HG03060 (cell line): ENCODE measurements around the gene UBE2D3.

Source experiments
- ATAC-seq: cut with Tn5 transposase; IDR thresholded peaks from one replicate; pipeline ENCODE4 v1.9.1; 2021; ENCODE audit warnings: low read depth, moderate number of reproducible peaks; ENCODE audit not compliant: unreplicated experiment

Gene UBE2D3

DNA sequence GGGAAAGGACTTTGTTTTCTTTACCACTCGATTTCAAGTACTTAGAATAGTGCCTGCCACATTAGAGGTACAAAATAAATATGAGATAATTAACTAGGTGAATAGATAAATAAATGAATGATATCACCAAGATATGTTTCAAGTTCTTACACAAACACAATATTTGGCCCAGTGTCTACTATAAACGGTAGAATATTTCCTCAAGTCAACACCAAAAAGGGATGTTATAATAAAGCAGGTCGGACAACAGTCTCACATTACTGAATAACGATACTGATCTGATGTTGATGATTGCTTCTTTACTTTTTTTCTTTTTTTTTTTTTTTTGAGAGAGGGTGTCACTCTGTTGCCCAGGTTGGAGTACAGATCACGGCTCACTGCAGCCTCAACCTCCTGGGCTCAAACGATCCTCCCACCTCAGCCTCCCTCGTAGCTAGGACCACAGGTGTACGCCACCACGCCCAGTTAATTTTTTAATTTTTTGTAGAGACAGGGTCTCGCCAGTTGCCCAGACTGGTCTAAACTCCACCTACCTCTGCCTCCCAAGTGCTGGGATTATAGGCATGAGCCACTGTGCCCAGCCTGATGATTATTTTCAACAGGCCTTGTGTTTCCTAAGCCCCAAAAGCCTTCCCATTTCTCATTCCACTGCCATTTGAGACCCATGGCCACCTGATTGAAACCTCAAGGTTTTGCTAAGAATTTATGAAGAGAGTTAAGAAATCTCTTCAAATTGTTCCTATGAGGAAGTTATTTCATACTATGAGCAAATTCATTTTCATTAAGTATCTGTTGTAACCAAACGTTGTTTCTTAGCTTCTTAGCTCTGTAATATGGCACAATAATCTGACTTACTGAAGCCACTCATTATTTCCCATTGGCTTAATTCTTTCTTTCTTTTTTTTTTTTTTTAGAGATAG lies 68.8 kb downstream of the UBE2D3 start:
- ATAC-seq: no peak

DNA sequence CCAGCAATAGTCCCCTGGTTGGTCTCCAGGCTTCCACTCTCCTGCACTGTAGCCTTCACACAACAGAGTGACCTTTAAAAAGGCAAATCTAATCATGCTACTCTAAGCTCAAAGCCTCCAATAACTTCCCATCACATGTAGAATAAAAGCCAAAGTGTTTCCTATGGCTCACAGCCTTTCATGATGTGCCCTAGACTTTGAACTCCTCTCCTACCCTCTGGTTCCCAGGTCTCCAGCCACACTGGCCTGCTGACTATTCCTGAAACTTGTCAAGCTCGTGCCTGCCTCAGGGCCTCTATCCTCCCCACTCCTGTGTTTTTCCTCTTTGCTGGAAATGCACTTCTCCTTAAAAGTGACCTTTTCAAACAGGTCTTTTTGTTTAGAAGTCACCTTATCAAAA lies 69.7 kb downstream of the UBE2D3 start:
- no peak for ATAC-seq

DNA sequence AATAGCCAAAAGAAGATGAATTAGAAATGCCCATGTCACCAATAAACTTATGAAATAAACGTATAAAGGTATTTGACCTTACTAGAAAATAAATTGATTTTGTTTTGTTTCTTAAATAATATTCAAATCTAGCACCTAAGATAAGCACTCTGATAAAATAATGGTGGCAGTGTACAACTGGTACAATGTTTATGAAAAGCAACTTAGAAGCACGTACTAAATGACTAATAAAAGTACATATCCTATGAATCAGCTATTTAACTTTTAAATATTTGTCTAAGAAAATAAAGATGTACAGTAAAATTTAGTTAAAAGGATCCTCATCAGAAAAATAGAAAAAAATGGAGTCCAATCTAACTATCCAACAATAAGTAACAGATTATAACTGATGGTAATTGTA lies 73.3 kb downstream of the UBE2D3 start:
- ATAC-seq: no peak

DNA sequence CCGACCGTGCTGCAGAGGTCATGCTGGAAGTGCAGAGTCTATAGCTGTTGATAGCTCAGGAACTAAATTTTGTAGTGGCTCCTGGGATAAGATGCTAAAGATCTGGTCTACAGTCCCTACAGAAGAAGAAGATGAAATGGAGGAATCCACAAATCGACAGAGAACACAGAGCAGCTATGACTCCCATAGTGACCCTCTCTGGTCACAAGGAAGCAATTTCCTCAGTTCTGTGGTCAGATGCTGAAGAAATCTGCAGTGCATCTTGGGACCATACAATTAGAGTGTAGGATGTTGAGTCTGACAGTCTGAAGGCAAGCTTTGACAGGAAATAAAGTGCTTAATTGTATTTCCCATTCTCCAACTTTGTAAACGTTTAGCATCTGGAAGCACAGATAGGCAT lies 75.4 kb downstream of the UBE2D3 start:
- ATAC-seq: no peak
